GM10248 (cell line): Measurements from ENCODE around the gene INTS14.
A peak's percentile ranks its signal among the peaks of the same experiment; 100 is the strongest.

ENCODE experiments used
- CTCF ChIA-PET: fragments of 300-600 bp; sonication (Branson Sonifier 250); formaldehyde crosslinking; extraction: SDS; loops from one replicate; lab custom pipeline; 2021; ENCODE audit warnings: antibody characterized with exemption; lab: Yijun Ruan, JAX
- POLR2A ChIA-PET: fragments of 350-650 bp; sonication (Branson Sonifier 250); formaldehyde crosslinking; extraction: SDS; loops from one replicate; lab custom pipeline; 2020; ENCODE audit warnings: antibody characterized with exemption; lab: Yijun Ruan, JAX
- DNase-seq: peaks from one replicate; pipeline ENCODE4 v3.0.0; 2012; ENCODE audit errors: extremely low spot score
- TF ChIP-seq, protein P1 (sequence below): IDR thresholded peaks from 2 replicates; pipeline ENCODE4 v1.5.1; 2012; ENCODE audit warnings: mild to moderate bottlenecking, low read depth; ENCODE audit errors: extremely low read depth, missing control alignments, control extremely low read depth

Gene INTS14

DNA sequence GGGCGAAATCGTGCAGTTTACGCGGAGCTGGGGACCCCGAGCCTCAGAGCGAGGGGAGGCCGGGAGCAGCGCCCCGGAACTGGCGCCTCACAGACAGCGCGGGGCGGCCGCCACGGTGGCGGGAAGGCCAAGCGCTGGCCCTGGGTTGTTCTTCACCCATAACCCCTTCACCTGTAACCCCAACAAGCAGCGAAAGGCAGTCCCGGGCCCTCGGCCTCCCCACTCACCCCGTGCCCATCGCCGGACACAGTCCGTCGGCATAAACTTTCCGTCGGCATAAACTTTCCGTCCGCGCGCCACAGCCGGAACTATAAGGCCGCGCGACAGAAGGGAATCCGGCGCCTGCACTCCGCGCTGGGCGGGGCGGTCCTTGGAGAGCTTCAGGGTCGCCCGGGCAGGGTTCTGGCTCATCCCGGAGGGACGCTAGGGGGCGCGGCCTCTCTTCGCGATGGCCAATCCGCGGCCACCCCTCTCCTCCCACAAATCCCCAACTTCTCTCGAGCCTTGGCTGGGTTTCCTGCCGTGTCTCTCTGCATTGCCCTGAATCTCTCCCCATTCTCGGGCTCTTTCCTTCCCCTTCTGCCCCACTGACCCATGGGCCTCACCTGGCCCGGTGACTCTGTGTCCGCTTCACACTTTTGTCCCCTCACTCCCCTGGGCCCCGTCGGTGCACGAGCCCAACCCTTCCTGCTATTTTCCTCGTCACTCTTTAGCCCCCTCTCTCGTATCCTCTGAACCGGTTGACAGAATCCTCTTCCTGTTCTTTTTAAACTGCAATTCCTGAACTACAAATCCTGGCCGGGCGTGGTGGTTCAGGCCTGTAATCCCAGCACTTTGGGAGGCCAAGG lies at the start of gene INTS14:
Gene INTS14 (minus strand): TSS at position 261 of the 848 bp plus-strand sequence. CDS start 3,751 bp downstream, outside the sequence.
- POLR2A ChIA-PET, result interaction anchor here (0.5 to 1.4 kb wide), 5 partner anchors 11 to 260 kb away, joined by 3 to 7 read pairs (median 3); partner anchors contain the start of genes RAB11A and SLC24A1
- CTCF ChIA-PET, result interaction anchor here (0.6 to 2.8 kb wide), 29 partner anchors 8 to 258 kb away, joined by 3 to 13 read pairs (median 3); partner anchors contain the start of genes RAB11A and SLC24A1
- TF ChIP-seq, protein P1, sequence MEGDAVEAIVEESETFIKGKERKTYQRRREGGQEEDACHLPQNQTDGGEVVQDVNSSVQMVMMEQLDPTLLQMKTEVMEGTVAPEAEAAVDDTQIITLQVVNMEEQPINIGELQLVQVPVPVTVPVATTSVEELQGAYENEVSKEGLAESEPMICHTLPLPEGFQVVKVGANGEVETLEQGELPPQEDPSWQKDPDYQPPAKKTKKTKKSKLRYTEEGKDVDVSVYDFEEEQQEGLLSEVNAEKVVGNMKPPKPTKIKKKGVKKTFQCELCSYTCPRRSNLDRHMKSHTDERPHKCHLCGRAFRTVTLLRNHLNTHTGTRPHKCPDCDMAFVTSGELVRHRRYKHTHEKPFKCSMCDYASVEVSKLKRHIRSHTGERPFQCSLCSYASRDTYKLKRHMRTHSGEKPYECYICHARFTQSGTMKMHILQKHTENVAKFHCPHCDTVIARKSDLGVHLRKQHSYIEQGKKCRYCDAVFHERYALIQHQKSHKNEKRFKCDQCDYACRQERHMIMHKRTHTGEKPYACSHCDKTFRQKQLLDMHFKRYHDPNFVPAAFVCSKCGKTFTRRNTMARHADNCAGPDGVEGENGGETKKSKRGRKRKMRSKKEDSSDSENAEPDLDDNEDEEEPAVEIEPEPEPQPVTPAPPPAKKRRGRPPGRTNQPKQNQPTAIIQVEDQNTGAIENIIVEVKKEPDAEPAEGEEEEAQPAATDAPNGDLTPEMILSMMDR, result peak; percentile 69
- peak; percentile 97 for DNase-seq

DNA sequence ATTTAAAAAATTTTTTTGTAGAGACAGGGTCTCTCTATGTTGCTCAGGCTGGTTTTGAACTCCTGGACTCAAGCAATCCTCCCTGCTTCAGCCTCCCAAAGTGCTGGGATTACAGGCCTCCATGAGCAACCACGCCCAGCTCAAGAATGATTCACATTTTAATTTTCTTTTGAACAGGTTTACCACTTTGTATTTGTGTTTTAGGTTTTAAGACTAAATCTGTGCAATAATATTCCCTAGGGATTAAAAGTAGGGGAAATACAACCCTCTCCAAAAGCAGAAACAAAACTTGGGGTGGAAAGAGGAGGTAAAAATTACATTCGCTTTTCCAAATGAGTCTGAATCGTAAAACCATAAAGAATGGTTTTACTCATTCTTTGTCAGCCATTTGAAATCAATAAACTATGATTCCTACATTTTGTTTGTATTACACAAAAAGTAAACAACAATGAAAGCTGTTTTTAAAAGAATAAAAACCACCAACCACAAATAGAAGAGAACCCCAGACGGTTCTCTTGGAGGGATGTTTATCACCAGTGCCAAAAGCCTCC lies 48.6 kb upstream of the INTS14 start:
- CTCF ChIA-PET, result interaction anchor here (0.8 to 3.5 kb wide), 8 partner anchors 11 to 209 kb away, joined by 3 to 15 read pairs (median 3); partner anchors contain the start of genes RAB11A and SLC24A1
- TF ChIP-seq, protein P1, result no peak
- POLR2A ChIA-PET, result no interaction called here
- DNase-seq, result no peak

DNA sequence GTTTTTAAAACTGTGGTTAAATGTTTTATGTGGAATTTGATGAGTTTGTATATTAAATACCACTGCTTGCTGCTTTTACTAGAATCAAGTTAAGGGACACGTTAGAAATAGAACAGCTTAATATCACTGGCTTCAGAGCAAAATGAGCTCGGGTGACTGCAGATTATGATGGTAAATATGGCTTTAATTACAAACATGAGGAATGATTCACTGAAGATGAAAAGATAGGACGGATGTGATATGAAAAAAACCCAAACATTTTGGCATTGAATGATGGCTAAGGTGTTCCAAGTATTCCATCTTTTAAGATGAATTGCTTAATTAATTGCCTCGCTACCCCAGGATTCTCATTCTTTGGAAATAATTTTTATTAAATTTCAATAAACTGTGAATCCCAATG lies 44.5 kb upstream of the INTS14 start:
- TF ChIP-seq, protein P1, result no peak
- POLR2A ChIA-PET, result no interaction called here
- no peak for DNase-seq
- CTCF ChIA-PET, result no interaction called here

DNA sequence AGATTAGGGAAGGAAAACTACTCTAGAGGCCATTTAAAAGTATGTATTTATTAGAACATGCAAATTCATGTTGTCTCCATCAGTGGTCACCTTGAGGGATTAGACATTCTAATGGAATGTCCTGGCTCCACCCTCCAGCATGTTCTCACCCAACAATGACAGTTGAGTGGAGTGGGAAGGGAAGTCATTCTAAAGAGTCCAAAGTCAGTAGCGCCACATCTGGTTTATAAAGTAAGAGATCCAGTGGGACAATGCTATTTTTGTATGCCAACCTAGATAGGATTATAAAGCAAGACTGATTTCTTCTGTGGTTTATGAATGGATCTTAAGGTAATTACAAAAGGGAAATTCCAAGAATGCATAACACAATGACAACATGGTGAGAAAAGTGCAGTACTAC lies 44.1 kb upstream of the INTS14 start:
- POLR2A ChIA-PET, result no interaction called here
- no peak for DNase-seq
- CTCF ChIA-PET, result no interaction called here

DNA sequence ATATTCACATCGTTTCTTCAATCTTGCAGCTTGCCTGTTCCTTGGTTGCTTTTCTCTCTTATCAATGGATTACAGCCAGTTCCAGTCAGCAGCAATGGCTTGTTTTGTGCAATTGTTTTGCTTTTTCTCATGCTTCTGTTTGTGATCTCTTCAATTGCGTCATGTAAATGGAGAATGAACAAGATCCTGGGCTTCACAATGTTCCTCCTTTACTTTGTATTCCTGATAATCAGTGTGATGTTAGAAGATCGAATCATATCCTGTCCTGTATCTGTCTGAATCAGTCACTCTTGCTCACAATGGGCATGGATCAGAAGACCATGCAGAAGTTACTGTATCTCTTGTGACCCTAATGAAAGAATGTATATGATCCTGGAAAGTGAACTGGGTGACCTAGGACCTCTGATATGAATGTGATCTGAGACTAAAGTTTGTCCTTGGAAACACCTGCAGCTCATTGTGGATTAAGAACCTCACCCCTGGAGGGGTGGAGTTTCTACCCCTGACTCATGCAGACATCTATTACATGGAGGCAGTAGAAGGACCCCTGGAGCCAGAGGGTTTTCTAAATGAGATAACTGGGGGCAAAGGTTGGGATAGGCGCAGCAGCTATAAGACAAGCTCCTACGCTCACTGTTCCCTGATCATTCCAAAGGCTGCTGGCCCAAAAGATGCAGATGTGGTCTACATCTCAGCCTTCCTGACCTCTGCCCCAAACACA lies 43.0 kb upstream of the INTS14 start:
- no peak for DNase-seq
- POLR2A ChIA-PET, result interaction anchor here (0.6 kb wide), 2 partner anchors 75 to 349 kb away, joined by 3 to 5 read pairs; partner anchors contain the start of gene RNU5B-1
- CTCF ChIA-PET, result interaction anchor here (3.4 kb wide), 1 partner anchor 14 kb away, joined by 29 read pairs; no protein-coding TSS in a partner anchor
- TF ChIP-seq, protein P1, result no peak

More for the DNA sequence above, 44.1 kb upstream of the INTS14 start:
- TF ChIP-seq, protein P1, result no peak

DNA sequence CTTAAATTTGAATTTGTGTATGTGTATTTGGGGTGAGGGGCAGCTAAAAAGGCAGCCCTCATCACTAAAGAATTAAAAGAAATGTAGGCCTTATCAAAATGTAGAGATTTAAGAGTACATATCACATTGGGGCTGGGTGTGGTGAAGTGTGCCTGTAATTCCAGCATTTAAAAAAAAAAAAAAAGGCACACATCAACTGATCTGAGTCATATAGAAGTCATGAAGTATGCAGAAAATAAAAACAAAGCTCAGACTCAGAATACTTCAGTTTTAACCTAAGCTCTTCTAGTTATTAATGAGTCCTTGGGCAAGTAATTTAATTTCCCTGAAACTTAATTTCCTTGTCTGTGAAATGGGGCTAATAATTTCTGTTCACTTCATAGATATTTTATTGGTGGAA lies 42.4 kb upstream of the INTS14 start:
- TF ChIP-seq, protein P1, result no peak
- CTCF ChIA-PET, result interaction anchor here (3.4 kb wide), 1 partner anchor 13 kb away, joined by 29 read pairs; no protein-coding TSS in a partner anchor
- POLR2A ChIA-PET, result interaction anchor here (0.6 kb wide), 2 partner anchors 75 to 349 kb away, joined by 3 to 5 read pairs; partner anchors contain the start of gene RNU5B-1
- no peak for DNase-seq
